CD4-positive, alpha-beta T cell treated with Interleukin-6 for 4 hours (primary cell): ENCODE results near the gene FASN.
A peak's percentile ranks its signal among the peaks of the same experiment; 100 is the strongest.

ENCODE experiments used
- DNase-seq: peaks from one replicate; pipeline ENCODE4 v3.0.0-alpha.2; 2020; ENCODE audit warnings: mixed read lengths

FASN gene

DNA sequence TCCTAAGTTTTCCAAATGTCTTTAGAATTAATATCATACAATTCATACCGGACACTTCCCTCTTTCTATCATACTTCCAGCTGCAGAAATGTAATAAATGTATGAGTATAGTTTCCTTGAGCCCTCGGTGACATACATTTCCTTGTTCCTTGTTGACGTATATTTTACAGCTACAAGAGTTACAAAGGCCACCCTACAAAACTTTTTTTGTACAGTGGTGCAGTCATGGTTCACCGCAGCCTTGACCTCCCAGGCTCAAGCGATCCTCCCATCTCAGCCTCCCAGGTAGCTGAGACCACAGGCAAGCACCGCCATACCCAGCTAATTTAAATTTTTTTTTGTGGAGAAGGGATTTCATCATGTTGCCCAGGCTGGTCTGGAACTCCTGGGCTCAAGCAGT lies 25.2 kb downstream of the FASN start:
- no peak for DNase-seq

DNA sequence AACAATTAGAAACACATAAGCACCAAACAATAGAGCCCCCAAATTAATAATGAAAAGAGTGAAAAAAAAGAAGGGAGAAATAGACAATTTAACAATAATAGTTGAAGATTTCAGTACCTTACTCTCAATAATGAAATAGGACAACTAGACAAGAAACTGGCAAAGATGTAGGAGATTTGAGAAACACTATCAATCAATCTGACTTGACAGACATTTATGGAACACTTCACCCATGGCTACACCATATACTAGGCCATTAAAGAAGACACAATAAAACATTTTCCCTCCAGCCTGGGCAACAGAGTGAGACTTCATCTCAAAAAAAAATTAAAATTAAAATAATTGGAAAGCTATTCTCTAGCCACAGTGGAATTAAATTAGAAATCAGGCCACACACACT lies 27.4 kb downstream of the FASN start:
- no peak for DNase-seq

DNA sequence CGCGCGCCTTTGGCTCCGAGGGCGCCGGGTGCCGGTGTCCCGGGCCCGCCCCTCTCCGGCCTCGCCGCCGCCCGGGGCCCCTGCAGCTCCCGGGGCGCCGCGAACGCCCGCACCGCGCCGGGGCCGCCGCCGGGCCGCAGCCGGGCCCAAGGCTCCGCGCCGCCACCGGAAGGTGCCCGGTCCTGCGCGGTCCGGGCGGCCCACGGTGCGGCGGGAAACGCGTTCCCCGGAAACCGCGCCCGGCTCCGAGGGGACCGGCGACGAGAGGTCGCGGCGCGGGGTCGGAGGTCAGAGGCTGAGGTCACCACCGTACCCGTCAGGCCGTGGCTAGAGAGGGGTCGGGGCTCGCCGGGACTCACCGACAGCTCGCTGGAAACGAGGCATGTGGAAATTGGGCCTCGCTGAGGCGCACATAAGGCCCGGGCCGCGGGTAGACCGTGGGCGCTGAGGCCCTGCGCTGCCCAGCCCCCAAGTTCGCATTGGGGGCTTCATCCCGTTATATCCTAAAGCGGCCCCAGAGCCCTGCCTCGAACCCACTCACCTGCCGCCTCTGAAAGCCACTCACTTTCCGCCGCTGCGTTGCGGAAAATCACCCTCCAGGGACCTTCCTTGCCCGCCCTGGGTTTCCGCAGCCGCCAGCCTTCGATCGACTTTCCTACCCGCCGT lies 32.3 kb downstream of the FASN start, which contains the start of gene DUS1L:
Gene DUS1L (minus strand): TSS at position 167 of the 666 bp plus-strand sequence. CDS start 745 bp downstream, outside the sequence.
- DNase-seq: peak; percentile 74

DNA sequence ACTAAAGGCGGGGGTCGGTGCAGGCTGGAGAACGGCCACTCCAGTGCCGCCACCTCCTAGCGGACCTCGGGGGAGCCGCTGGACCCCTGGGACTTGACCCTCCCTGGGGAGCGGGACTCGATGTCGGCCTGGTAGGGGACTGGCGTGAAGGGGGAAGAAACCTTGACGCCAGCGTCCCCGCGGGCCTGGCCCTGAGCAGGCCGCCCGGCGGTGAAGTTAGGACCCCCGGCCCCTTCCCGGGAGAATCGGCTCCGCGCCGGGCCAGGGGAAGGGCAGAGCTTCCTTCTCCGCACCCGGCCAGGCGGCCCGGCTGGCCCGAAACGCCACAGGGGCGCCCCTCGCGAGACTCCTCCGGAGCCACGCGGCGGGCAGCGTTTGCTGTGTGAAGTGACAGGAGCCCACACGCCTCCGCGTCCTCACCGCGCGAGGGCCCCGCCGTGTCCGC lies 32.8 kb downstream of the FASN start:
- peak; percentile 46 for DNase-seq

DNA sequence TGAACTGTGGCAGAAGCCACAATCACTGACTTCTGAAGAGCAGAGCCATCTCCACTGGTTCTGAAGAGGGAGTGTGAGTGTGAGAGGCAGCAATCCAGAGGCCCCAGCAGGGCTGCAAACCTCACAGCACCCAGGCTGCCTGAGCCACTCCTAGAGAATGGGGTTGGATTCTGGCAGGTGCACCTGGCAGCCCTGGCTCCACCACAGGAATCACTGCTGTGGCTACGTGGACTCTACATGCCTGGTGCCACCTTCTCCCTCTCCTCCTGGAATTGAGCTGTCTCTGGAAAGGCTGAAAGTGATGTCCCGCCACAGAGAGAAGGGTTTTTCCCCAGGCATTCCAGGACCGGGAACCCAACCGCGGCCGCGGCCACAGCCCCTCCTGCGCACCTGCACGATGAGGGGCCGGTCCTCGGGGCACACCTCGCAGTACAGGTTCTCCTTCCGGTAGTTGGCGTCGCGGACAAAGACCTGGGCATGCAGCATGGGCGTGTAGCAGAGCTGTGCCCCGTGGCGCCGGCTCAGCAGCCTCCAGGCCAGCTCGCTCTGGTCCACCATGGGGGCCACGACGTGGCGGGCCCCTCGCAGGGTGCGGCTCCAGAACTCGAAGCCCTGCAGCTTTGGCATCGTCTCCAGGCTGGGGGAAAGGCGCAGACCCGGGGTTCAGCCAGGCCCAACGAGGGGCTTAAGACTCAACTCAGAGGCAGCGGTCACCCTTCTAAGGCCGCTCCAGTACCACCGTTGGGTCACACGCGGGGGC lies 33.4 kb downstream of the FASN start:
- no peak for DNase-seq

DNA sequence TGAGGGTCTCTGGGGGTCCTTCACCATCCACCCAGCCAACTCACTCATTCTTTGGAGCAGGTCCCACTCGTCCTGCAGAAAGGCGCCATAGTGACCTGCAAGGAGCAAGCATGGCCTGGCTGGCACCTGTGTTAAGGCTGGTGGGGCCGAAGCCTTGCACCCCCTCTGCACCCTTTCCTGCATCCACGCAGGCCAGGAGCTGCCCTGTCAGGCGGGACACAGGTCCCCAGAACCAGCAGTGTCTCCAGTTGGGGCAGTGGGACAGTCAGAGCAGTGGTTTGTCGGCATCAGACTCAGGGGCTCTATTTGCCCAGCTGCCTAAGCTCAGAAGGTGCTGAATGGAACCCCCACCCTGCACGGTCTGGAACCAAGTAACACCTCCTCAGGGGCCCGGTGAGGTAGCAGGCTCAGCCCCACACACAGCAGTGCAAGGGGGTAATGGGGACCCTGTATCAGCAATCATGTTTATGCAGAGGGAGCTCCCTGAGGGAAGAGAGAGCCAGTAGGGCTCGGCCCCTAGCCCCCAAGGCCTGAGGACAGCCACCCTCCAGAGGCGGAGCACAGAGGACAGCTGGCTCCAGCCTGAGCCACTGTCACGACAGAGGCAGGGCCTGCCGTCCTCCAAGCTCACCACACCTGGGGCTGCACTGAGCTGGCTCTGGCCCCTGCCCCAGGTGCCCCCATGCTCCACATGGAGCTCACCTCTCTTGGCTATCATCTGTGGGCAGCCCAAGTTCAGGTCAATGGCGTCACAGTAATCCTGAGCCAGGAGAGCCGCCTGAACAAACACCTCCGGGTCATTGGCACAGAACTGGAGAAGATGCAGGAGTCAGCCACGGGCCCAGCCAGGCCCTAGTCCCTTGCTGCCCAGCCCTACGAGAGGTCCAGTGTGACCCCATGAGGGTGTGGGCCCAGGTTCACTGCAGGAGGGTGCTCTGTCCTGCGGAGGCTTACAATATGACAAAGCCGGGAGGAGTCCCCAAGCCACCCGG lies 34.3 kb downstream of the FASN start:
- no peak for DNase-seq

DNA sequence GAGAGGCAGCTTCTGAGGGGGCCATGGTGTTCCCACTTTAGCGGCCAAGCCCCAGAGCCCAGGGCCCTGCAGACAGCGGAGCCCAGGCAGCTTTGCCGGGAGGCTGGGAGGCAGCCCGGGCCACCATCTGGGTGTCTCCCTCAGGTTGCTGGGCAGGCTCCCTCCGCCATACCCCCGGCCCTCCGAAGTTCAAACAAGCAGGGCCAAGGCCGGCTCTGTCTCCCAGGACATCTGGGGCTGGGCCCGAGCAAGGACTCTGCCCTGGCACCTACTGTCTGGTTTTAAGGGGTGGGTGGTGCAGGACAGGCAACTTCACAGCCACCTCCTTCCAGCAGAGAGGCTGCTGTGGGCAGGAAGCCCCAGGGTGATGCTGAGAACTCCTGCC lies 35.1 kb downstream of the FASN start:
- no peak for DNase-seq

DNA sequence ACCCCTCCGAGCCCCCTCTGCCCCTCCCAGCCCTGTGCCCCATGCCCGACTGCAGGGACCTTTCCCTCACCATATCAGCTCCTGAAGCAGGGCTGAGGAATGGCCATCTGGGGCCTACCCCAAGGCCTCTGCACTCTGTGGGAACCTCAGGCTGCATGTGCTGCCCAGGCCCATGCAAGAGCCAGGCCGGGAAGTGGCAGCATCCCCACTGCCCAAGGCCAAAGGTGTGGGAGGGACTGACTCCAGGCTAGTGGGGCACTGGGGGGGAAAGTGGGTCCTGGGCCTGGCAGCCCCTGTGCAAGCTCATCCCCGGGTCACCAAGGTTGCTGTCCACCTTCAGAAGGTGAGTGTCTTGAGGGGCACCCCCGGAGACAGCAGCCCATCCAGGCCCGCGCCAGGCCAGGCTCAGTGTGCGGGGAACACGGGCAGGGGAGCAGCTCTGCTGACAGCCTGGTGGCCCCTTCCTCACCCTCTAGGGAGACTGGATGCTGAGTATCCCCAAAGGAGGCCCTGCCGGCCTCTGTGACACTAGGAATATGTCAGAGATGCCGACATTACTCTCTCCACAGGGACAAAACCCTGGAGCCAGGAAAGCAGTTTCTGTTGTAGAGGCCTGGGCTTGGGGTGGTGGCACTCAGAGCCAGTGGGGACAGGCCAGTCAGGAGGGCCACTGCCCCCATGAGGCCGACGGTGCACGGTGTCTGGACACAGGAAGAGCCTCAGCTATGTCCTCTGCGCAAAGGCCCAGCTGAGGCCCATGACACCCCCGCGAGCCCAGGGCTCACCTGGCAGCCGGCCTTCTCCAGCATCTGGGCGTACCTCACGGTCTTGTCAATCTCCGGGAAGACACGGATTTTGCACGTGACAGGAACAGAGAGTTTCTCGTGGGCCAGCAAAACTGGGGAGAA lies 35.7 kb downstream of the FASN start:
- DNase-seq: no peak

DNA sequence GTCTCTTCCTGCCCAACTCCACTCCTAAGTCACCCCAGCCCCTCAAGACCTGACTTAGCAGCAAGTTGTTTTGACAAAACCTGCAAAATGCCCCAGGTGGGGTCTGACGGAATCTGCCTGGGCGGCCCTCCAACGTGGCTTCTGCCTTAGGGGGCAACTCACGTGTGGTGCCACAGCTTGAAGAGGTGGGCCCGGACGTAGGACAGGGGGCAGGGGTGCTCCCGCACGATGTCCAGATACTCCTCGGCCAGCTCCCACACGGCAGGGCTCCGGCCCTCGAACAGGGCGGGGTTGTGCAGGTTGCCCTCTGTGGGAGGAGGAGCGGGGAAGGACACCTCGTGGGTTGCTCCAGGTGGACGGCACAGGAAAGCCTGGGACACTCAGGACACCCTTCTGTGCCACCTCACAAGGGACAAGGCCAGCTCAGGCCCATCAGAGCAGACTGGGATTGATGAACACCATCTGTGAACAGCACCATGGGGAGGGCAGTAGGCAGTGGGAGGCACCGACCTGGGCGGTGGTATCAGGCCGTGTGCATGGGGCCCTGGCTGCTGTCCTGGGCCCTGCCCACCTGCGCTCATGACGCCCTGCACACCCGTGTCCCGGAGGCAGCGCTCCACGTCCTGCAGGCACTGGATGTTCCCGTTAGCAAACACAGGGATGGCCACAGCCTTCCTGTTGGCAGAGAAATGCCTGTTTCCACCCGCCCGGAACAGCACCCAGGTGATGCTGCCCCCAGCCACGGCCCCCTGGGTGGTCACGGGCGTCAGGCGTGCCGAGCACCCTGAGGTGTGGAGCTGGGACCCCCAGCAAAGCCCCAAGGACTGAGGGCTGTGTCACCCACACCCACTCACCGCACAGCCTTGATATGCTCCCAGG lies 36.8 kb downstream of the FASN start:
- no peak for DNase-seq

DNA sequence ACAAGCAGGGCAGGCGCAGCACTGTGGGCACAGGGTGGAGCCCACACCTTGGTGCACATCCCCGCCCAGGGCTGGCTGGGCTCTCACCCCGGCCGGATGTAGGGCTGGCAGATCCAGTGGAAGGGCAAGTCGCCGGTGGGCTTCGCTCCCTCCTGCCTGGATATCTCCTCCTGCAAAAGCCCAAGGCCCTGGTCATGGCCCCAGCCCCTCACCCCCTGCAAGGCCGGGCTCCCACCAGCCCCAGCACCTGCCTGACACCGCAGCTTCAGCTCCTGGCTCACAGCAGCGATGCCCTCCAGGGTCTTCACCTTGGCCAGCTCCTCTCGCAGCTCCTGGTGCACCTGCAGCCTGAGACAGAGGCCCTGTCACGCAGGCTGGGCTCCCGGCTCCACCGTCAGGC lies 37.4 kb downstream of the FASN start:
- DNase-seq: no peak

DNA sequence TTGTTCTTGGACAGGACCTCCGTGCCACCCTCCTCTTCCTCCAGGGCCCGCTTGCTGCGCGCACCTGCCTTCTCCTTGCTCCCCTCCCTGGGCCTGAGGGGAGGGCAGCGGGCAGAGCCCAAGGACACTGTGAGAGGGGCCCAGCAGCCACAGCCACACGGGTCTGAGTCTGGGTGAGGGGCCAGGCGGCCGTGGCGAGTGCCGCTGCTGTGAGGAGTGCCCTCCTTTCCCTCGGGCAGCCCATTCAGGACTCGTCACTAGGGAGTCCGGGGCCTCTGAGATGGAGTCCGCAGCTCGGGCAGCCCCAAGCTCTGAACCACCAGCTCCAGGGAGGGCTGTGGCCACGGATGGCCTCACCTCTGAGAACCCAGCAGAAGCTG lies 38.0 kb downstream of the FASN start:
- DNase-seq: no peak

DNA sequence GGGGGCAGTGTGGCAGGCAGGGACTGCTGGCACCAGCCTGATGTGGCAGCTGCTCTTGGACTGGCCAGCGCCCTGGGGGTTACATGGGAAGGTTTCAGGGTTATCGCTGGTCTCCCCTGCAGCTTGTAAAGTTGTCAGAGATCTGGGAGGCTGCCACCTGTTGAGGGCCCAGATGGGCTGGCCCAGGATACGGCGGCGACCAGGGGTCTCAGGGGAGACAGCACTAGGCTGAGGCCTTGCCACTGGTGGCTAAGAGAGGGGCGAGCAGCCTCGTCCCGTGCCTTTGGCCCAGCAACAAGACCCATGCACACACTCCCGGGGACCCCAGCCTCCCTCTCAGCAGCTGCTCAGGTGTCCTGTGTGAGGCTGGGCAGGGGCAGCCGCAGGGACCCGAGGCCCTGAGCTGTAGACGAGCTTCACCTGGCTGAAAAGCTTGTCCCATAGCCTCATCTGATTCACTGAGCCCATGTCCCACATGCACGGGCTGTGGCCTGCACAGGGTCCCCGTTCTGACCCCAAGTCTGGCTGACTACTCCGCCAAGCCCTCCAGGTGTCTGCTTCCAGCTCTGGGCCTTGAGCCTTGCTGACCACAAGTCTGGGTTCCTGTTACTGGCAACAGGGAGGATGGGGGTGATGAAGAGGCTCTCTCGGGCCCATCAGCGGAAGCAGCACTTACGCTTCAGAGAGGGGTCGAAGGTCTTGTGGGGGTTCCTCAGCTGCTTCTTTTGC lies 38.6 kb downstream of the FASN start:
- DNase-seq: no peak

DNA sequence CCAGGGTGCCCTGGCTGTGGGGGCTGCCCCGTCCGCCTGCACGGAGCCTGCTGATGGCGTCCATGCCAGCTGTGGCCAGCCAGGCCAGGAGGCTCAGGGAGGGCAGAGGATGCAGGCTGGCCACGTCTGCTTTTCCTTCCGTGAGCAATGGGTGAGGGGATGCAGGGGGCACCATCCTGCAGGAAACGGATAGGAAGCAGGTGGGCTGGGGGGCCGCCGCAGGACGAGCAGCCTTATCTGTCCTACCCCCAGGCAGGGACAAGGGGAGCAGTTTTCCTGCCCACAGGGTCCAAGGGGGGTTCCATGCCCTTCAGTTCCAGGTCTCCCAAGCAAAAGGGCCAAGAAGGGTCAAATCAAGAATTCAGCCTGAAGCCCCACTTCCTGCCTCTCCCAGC lies 39.2 kb downstream of the FASN start:
- no peak for DNase-seq

DNA sequence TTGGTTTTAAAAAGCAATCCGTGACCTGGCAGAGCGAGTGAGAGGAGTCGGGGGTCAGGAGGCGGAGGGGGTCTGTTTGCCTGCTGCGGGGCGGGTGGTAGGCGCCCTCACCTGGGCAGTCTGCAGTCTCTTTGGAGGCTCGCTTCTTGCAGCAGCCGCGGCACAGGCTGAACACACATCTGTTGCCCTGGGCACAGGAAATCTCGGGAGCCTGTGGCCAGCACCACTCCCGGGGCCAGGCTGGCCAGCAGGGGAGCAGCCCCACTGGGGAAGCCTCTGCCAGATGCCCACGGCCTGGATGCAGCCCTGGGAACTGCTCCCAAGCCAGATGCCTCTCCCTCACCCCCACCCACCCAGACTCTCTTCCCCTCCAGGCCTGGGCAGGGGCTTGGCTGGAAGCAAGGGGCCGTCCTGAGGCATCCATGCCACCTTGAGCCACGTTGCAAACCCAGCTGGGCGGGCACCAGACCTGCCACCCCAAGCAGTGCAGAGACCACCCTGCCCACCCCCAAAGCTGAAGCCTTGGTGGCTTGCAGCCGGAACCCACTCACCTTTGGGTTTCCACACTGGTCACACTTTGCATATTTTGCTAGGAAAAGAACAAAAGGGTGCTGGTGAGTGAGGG lies 39.7 kb downstream of the FASN start:
- DNase-seq: no peak

DNA sequence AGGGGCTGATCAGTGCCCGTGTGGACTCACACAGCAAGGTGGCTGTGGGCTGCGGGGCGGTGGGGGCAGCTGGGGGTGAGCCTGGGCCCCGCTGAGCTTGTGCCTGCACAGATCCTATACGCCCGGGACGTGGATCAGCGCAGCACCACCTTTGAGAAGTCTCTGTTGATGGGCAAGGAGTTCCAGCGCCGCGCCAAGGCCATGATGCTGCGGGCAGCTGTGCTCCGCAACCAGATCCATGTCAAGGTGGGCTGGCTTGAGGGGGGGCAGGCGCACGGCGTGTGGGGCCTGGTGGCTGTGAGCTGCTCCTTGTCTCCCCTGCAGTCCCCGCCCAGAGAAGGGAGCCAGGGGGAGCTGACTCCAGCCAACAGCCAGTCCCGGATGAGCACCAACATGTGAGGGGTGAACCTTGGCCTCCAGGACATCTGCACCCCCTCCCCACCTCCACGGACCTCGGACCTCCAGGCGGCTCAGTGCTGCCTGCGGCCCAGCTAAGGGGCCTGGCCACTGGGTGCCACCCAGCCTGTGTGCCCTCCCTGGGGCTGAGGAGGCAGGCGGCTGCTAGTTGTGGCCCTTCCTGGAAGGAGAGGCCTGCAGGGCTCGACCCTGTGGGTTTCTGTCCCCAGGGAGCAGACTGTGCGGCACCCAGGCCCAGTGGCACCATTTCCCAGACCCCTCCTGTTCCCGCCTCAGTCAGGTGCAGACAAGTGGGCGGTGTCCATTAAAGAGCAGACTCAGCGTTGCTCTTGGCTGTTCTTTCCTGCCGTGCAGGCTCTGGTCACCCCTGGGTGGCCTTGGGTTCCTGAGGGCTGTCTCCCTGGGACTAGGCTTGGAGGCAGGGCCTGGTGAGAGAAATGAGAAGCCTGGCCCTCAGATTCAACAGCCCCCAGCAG lies 41.1 kb downstream of the FASN start:
- no peak for DNase-seq

DNA sequence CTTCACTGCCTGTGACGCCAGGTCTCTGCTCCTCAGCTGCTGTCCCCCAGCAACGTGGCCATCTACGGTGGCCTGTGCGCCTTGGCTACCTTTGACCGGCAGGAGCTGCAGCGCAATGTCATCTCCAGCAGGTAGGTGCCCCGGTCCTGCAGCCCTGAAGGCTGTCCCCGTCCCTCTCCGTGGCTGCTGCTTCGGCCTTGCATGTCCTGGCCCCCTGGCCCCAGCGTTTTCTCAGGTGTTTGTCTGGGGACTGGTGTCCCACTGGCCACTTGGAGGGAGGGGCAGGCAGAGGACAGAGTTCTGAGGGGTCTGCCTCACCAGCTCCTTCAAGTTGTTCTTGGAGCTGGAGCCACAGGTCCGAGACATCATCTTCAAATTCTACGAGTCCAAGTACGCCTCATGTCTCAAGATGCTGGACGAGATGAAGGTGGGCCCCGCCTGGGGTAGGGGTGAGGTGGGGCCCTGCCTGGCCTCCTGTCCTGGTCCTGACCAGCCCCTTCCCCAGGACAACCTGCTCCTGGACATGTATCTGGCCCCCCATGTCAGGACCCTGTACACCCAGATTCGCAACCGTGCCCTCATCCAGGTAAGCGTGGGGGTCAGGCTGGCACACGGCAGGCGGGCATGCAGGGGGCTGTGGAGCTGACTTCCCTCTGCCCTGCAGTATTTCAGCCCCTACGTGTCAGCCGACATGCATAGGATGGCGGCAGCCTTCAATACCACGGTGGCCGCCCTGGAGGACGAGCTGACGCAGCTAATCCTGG lies 41.9 kb downstream of the FASN start:
- DNase-seq: no peak

DNA sequence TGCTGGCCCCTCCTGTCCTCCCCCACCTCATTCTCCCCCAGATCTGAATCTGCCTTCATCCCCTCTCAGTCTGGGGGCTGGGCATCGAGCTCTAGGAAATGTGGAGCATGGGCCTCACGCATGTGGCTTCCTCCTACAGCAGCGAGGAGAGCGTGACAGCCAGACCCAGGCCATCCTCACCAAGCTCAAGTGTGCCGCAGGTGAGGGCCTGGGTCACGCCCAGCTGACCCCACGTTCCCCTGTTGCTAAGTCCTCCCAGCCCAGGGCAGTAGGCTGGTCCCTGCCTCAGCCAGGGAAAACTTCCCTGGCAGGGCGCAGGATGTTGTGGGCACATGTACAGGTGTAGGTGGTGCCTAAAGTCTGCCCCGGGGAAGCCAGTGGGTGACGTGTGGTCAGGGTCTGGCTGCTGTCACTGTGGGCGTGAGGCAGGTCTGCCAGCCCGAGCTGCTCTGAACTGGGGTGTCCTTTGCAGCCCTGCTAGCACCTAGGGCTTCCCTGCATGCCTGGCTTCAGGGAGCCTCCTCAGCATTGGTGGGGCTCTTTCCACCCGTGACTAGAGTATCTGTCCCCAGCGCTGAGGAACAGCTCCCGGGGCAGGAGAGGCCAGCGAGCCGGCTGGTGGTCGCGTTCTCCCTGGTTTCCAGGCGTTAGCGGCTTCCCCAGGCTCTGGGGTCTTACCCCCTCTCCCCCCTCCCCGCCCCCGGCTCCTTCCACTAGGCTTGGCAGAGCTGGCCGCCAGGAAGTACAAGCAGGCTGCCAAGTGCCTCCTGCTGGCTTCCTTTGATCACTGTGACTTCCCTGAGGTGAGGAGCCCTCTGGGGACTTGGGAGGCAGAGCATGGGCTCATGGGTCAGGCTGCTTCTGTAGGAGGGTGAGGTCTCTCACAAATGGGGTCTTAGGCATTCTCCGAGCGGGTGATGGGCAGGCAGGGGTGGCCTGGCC lies 42.7 kb downstream of the FASN start:
- no peak for DNase-seq
